WERI-Rb-1 (cell line): ENCODE measurements around the gene AARS2.

Experiments used
- DNase-seq: peaks from one replicate; pipeline ENCODE4 v3.0.0-alpha.2; 2020
- H3K27ac ChIP-seq: fragments of 250-450 bp; sonication (Bioruptor Pico); 2 replicates; pipeline ENCODE4 v1.5.1; 2020; ENCODE audit warnings: mild to moderate bottlenecking, moderate library complexity
- H3K27me3 ChIP-seq: fragments of 250-450 bp; sonication (Bioruptor Pico); 2 replicates; pipeline ENCODE4 v1.5.1; 2021; ENCODE audit warnings: mild to moderate bottlenecking, low read depth, moderate library complexity; ENCODE audit not compliant: insufficient read depth, severe bottlenecking
- H3K36me3 ChIP-seq: fragments of 250-450 bp; sonication (Bioruptor Pico); 2 replicates; pipeline ENCODE4 v1.5.1; 2020; ENCODE audit warnings: mild to moderate bottlenecking, moderate library complexity
- H3K4me3 ChIP-seq: 2 replicates; pipeline ENCODE4 v1.5.1; 2011; ENCODE audit warnings: low read depth, mild to moderate bottlenecking, control low read depth, low read length
- H3K9me3 ChIP-seq: fragments of 250-450 bp; sonication (Bioruptor Pico); 2 replicates; pipeline ENCODE4 v1.5.1; 2021; ENCODE audit warnings: mild to moderate bottlenecking, moderate library complexity; ENCODE audit not compliant: severe bottlenecking
- CTCF ChIP-seq: IDR thresholded peaks from 2 replicates; pipeline ENCODE4 v1.5.1; 2011; ENCODE audit warnings: low read depth, mild to moderate bottlenecking, control low read depth, inconsistent platforms, low read length

Gene AARS2

DNA sequence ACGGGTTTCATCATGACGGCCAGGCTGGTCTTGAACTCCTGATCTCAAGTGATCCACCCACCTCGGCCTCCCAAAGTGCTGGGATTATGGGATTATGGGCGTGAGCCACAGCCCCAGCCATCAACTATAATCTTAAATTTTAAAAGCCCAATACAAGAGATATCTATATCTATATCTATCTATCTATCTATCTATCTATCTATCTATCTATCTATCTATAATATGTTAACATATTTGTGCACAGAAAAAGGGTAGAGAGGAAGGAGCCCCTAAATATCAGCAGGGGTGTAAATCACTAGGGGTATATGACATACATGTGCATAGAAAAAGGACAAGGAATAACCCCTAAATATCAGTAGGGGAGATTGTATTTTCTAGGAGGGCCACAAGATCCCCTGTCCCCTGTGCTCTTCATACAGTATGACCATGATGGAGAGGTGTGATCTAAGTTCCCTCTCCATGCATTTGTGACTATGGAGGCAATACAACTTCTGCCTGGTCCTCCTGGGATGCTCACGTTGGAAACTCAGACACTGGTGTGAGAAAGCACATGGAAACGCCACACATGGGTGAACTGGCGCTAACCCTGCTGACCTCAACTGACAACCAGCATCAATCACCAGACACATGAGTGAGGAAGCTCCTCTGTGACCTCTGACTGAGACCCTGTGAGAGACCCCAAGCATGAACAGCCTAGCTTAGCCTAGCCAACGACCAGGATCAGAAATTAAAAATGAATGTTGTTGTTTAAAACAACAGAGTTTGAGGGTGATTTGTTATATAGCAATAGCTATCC is 28.1 kb upstream of the AARS2 start:
- no peak overlapping the region for H3K4me3 ChIP-seq
- no peaks in the 10 kb centered on the region for H3K27me3 ChIP-seq
- no peak for TF ChIP-seq CTCF
- H3K27ac ChIP-seq, result no peak overlapping the region
- no peak for DNase-seq
- H3K9me3 ChIP-seq, result no peaks in the 10 kb centered on the region
- no peaks in the 10 kb centered on the region for H3K36me3 ChIP-seq

DNA sequence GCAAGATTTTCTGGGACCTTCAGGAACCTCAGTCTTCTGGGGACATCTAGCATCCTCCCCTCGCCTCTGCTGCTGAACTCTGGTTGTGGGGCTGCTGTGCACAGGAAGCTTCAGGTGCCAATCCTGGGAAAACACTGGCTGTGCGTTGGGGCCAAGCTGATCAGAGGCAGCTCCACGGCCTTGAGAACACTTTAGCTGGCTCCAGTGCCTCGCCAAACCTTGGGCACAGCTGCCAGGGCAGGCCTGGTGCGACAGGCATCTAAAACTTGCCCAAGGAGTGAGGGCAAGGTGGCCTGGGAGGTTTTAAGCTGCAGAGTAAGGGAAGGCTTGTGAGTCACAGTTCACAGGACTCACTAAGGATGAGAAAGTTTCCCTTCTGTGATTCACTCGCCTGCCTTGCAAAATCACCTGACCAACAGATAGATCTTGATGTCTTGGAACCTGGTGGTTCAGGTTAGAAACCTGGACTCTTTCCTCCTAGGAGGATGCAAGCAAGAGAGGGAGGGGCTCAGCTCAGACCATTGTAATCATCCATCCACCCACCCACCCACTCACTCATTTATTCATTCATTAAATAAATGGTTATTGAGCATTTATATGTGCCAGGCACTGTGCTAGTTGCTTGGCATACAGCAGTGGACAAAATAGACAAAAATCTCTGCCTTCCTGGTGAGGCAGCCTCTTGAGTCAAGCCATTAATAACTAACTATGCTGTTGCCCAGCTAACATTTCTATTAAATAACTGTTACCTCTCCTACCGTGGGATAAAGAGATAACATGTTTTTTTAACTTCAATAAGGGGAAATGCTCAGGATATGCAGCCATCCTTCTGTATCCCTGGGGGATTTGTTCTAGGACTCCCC is 26.8 kb upstream of the AARS2 start:
- Histone ChIP-seq H3K4me3 (no peak overlapping the region), H3K9me3 (no peaks in the 10 kb centered on the region), H3K27me3 (no peaks in the 10 kb centered on the region), H3K27ac (no peak overlapping the region), H3K36me3 (no peaks in the 10 kb centered on the region)
- no peak for DNase-seq
- no peak for TF ChIP-seq CTCF

DNA sequence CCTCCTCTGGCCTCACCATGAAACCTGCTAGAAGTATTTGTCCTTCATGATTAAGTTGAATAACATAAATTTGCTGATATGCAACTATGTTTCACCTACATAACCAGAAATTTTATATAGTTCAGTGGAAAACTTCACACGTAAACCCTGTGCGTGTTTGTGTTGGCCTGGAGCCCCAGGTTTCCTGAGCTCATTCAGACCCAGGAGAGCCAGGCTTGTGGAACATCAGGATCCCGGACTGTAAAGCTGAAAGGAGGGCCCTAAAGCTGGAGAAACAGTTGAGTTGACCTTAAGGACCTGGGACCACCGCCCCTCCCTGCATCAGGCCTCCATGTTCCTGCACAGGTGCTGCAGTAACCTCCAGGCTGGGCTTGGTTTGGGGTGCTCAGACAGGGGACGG is 26.2 kb upstream of the AARS2 start:
- no peak for TF ChIP-seq CTCF
- no peak for DNase-seq
- Histone ChIP-seq H3K4me3 (no peak overlapping the region), H3K9me3 (no peaks in the 10 kb centered on the region), H3K27me3 (no peaks in the 10 kb centered on the region), H3K36me3 (no peaks in the 10 kb centered on the region), H3K27ac (no peak overlapping the region)

- DNase-seq, result peak; percentile 87
- Histone ChIP-seq H3K4me3 (no peak overlapping the region), H3K9me3 (no peaks in the 10 kb centered on the region), H3K36me3 (no peaks in the 10 kb centered on the region), H3K27ac (no peak overlapping the region), H3K27me3 (no peaks in the 10 kb centered on the region)
- TF ChIP-seq CTCF, result peak; percentile 83
Measured at GRCh38 chr6:44338228-44339122, 25.3 kb upstream of the AARS2 start.

GRCh38 chr6:44335631-44336030 is 22.5 kb upstream of the AARS2 start:
- DNase-seq, result no peak
- TF ChIP-seq CTCF, result no peak
- no peaks in the 10 kb centered on the region for H3K36me3 ChIP-seq
- no peaks in the 10 kb centered on the region for H3K27me3 ChIP-seq
- no peak overlapping the region for H3K4me3 ChIP-seq
- H3K27ac ChIP-seq, result no peak overlapping the region
- H3K9me3 ChIP-seq, result no peaks in the 10 kb centered on the region
